Hematopoietic multipotent progenitor cell (in vitro differentiated cells): ENCODE results near the gene RASA2. TPM values are rescaled to one million over a fixed set of nuclear protein-coding genes. Genes with fewer than 3 reads are reported as not detected.
"Not testable (repeated sequence)": the region's sequence is repeated elsewhere in the genome, so short reads cannot be mapped to it uniquely, and the experiment has no call there.

ENCODE experiments used
- DNase-seq, 3 donors: peaks; one replicate each; pipeline ENCODE4 v3.0.0-alpha.2; 2011 to 2015; ENCODE audit warnings: low read depth in 2 of 3, low spot score in 2 of 3
- total RNA-seq: library from RNA; depleted of rRNA; stranded (reverse); fragments of >200 nt; gene quantifications from one replicate; pipeline ENCODE4 v1.2.3, GENCODE V29; 2012

RASA2 gene
- total RNA-seq, 1 donor, result 11.6 TPM

DNA sequence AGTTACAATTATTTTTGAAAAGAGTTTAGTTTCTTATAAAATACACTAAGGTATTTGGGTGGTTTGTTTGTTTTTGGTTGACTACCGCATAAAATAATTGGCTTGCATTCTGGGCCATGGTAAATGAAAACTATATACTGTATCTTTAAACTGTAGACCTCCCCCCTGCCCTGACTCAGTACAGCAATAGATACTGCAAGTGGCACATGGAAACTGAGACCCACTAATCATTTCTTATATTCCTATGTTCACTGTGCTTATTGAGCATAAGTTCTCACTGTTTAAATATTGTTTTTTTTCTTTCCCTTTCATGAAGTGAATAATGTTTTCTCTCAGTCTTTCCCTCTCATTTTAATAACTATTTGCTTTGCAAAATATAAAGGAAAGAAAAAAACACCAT, 45.8 kb downstream of the RASA2 start:
- no peak for DNase-seq

- not testable (repeated sequence) for DNase-seq
Measured at GRCh38 chr3:141536017-141536416, 49.2 kb downstream of the RASA2 start.

DNA sequence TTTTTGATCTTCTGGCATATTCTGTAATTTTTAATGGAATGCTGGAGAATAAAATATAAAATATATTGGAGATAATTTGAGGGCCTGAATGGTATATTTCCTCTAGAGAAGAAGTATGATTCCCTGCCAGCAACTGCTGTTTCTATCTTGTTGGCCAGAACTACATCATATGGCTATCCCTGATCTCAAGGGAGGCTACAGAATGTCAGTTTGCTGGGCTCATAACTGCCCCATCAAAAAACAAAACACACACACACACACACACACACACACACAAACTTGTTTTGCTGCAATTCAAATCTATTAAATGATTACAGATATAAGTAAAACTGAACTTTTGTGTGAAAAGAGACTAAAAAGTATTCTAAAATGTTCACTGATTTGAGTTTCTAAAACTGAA, 51.0 kb downstream of the RASA2 start:
- DNase-seq, result no peak

- DNase-seq, result no peak
Measured at GRCh38 chr3:141538568-141539240, 51.9 kb downstream of the RASA2 start.

DNA sequence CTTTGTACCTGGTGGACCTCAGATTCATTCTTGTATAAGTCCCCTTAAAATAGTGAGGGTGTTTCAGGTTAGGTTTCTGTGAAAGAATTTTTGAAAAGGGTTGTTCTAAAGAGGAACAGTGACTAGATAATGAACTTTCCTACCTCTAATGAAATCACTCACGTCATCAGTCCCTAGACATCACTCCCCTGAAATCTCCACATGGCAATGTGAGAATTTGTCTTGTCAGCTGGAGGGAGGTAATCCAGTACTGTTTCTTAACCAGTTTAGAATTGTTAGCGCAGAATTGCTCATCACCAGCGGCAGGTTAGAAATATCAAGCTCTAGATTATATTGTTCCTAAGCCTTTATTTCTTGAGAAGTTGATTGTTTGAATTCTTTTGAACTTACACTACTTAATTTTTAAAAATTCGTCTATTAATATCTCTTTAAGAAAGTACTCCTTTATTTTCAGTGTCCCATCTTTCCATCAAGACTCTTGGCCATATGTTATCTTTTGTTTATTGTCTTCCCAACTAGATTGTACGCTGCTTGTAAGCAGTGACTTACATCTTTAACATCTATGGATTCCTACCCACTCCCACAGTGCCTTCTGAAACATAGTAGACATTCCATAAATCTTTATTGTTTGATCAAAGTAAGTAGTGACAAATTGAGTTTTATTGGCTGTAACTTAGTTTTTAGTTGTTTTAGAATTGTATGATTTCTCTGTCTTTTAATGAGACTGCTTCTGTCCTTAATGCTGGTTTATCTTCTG, 52.8 kb downstream of the RASA2 start:
- no peak for DNase-seq

DNA sequence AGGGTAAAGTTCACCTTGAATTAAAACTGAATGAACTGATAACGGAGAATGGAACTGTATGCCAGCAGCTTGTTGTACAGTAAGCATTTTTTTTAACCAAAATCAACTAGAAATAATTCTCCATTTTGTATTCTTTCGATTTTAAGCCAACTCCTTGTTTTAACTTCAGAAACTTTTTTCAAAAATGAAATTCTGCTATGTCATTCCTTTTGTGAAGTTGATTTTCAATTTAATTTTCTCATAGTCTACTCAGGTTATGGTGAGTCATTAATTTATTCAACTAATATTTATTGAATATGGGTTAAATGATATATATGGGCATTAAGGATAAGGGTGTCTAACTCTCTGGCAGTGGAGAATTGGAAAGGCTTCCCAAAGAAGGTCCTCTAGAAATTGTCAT, 53.7 kb downstream of the RASA2 start:
- DNase-seq, result no peak

DNA sequence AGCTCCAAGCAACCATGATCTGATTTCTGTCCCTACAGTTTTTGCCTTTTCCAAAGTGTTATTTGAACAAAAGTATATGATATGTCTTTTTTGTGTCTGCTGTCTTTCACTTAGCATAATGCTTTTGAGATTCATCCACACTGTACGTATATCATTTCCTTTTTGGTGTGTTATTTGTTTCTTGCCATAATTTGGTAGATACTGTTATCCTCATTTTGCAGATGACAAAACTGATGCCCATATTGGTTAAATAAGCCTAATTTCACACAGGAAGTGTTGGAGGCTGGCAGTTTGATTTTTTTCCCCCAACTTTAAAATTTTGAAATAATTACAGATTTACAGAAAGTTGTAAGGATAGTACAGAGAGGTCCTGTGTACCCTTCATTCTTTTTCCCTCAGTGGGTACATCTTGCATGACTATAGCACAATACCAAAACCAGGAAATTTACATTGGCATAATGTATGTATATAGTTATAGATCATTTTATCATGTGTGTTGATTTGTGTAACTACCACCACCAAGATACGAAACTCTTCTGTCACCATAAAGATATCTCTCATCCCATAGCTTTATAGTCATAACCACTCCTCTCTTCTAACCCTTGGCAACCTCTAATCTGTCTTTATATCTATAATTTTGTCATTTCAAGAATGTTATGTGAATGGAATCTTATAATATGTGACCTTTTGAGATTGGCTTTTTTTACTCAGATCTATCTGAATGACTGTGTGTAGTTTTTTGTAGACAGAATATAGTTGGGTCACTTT, 55.6 kb downstream of the RASA2 start:
- no peak for DNase-seq

DNA sequence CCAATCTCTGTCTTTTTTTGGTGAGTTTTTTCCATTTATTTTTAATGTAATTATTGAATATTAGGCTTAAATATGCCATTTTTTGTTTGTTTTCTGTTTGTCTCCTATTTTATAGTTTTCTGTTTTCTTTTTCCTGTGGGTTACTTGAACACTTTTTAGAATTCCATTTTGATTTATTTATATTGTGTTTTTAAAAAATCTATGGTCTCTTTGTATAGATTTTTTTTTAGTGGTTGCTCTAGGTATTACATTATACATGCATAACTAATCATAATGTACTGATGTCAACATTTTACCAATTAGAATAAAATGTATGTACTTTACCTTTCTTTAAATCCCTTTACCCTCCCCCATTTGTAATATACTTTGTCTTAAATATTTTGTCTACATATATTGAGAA, 56.2 kb downstream of the RASA2 start:
- no peak for DNase-seq

DNA sequence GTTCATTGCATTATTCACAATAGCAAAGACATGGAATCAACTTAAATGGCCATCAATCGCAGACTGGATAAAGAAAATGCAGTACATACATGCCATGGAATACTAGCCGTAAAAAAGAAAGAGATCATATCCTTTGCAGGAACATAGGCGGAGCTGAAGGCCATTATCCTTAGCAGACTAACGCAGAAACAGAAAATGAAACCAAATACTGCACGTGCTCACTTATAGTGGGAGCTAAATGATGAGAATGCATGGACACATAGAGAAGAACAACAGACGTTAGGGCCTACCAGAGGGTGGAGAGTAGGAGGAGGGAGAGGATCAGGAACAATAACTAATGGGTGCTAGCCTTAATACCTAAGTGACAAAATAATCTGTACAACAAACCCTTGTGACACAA, 57.9 kb downstream of the RASA2 start:
- peak in 1 of 3 donors; percentile 30 for DNase-seq

GRCh38 chr3:141546081-141546480, 59.3 kb downstream of the RASA2 start:
- no peak for DNase-seq

- DNase-seq, result no peak
Measured at GRCh38 chr3:141546586-141546985, 59.8 kb downstream of the RASA2 start.

DNA sequence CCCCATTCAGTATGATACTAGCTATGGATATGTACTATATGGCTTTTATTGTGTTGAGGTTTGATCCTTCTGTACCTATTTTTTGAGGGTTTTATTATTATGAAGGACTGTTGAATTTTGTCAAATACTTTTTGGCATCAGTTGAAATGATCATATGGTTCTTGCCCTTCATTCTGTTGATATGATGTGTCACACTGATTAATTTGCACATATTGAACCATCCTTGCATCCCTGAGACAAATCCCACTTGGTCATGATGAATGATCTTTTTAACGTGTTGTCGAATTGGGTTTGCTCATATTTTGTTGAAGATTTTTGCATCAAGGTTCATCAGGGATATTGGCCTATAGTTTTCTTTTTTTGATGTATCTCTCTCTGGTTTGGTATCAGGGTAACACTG, 61.0 kb downstream of the RASA2 start:
- DNase-seq, result no peak

DNA sequence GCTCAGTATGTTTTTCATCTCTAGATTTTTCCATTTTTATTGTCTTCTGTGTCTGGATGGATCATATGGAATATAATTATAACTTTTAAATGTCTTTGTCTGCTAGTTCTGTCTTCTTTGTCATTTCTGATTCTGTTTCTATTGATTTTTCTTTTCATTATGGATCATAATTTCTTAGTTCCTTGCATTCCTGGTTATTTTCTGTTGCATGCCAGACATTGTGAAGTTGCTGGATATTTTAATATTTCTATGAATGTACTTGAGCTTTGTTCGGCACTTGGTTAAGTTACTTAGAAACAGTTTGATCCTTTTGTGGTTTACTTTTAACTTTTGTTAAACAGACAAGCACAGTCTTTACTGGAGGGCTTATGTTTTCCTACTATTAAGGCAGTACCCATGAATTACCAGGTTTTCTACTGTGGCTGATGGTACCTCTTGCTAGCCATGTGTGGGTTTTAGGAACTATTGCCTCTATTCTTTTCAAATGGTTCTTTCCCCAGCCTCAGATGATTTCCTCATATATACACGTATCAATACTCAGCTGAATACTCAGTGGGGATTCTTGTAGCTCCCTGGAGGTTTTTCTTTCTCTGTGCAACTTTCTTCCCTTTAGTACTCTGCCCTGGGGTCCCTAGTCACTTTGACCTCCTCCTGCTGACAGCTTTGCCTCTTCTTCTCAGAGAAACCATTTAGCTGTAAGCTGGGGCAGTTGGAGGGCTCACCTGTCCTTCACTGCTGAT, 64.3 kb downstream of the RASA2 start:
- no peak for DNase-seq

DNA sequence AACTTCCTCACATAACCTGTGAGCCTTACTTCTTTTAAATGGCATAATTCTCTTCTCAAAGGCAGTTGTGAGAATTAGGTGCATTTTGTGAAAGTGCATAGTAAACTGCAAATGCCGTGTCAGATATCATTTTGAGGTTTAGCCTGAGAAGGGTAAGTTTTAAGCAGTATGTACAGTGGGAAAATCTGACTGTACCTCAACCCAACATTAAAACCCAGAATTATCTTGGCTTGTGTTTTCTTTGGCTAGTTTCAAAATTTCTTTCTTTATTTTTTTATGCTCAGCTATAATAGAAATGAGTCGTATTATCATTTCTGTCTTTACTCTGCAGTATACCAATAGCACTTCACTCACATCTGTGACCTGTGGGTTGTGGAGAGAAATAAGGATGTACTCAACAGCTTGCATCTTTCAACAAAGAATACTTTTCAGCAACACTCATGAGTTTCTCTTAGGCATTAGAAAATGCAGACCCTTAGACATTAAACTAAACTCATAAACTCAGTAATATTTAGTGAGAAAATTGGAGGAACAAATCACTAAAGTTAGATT, 65.7 kb downstream of the RASA2 start:
- DNase-seq, result peak in 1 of 3 donors; percentile 32

DNA sequence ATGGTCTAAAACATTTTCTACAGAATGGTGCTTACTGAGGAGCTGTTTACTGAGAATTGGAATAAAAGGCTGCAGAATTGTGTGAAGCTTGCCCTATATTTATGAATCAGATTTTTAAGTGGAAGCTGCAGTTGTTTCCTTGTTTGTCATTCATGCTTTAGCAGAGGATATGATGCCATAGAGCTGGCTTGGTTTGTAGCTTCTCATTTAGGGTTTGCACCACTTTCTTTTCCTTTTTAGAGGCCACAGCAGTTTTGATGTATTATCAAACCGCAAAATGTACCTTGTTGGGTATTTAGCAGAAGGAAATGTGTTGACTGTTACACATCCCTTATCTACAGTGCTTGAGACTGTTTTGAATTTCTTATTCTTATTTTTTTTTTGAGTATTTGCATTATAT, 66.2 kb downstream of the RASA2 start:
- peak in 2 of 3 donors; percentile 54 to 80 for DNase-seq

- no peak for DNase-seq
Measured at GRCh38 chr3:141556034-141556433, 69.2 kb downstream of the RASA2 start.

- peak in 2 of 3 donors; percentile 78 to 91 for DNase-seq
Measured at GRCh38 chr3:141557961-141558706, 71.3 kb downstream of the RASA2 start.

- DNase-seq, result peak; percentile 38 to 86 (median 53)
Measured at GRCh38 chr3:141561426-141562034, 74.7 kb downstream of the RASA2 start.

- DNase-seq, result no peak
Measured at GRCh38 chr3:141564241-141564640, 77.4 kb downstream of the RASA2 start.
